Measurements from ENCODE around the gene CFLAR. TPM values are rescaled to one million over a fixed set of nuclear protein-coding genes. Genes with fewer than 3 reads are reported as not detected.

Gene CFLAR
- total RNA-seq, 2 experiments from 2014 or later = 90.4 to 95.0 TPM

DNA sequence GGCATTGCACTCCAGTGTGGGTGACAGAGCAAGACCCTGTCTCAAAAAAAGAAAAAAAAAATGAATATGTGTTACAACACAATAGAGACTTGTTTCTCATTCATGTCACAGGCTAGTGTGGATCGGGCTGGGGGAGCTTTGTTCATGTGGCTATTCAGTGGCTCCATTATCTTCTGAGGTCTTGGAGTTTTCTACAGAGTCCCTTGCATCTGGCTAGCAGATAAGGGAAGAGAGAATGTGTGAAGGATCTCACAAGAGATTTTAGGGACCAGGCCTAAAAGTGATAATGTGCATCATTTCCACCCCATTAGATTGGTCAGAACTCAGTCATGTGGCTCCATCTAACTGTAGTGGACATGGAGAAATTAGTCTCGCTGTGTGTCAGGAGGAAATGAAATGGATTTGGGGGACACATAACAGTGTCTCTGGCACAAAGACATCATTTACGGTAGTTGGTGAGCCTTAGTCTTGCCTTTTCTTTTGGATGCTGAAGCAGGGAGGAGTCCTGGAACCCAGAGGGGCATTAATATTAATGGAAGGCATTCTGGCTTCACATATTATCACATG, 34.6 kb downstream of the CFLAR start:
- no peak for ATAC-seq
- CTCF ChIA-PET = interaction anchor here (1.0 to 1.7 kb wide), 4 partner anchors 24 to 81 kb away, joined by 3 to 7 read pairs (median 5); no protein-coding TSS in a partner anchor
- Mint-ChIP-seq H3K4me1 (ENCODE audit: low read depth) (peaks cover 20% of the 10 kb centered on the region), H3K36me3 (ENCODE audit: low read depth) (peaks cover 62% of the 10 kb centered on the region), H3K4me3 (no peak overlapping the region), H3K27ac (peak overlapping the region; percentile 40), H3K27me3 (ENCODE audit: low read depth) (no peaks in the 10 kb centered on the region), H3K9me3 (ENCODE audit: insufficient read depth) (no peaks in the 10 kb centered on the region)
- DNase-seq = no peak
- POLR2A ChIA-PET = interaction anchor here (1.2 kb wide), 1 partner anchor 33 kb away, joined by 5 read pairs; no protein-coding TSS in a partner anchor

DNA sequence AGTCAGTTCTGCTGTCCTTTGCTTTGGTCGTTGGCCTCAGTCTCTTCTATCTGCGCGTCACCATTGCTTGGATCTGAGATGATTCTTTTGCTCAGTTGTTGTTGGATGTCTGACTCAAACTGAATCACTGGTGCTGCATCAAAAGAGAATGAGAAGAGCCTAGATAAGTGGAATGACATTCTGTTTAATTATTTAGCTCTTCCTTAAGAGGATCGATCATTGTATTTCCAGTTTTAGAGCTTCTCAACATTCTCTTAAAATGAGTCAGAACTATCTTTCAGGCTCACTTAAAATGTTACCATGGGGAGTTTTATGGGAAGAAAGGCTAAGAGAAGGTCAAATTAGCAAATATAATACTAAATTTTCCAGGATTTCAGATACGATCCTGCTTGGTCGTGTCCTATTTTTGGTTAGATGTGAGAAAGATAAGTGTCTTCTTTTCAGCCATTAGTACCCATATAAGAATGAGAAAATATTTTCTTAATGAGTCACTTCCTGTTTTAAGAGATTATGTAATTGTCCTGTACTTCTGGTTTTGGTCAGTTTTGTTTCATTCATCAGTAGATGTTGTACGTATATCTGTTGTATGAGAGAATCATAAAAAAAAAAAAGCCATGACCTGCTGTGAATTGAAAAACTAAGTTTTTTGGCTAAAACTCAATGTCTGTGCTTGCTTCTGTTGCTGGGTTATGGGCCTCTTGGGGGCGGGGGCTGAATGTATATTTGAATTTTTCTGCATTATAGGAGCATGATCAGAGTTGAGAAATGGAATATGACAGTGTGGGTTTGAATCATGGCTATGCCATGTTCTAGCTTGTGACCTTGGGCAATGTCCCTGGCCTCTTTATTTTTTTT, 35.4 kb downstream of the CFLAR start:
- Mint-ChIP-seq H3K4me1 (ENCODE audit: low read depth) (peaks cover 20% of the 10 kb centered on the region), H3K4me3 (no peak overlapping the region)
- POLR2A ChIA-PET = interaction anchor here (1.2 kb wide), 1 partner anchor 34 kb away, joined by 5 read pairs; no protein-coding TSS in a partner anchor

DNA sequence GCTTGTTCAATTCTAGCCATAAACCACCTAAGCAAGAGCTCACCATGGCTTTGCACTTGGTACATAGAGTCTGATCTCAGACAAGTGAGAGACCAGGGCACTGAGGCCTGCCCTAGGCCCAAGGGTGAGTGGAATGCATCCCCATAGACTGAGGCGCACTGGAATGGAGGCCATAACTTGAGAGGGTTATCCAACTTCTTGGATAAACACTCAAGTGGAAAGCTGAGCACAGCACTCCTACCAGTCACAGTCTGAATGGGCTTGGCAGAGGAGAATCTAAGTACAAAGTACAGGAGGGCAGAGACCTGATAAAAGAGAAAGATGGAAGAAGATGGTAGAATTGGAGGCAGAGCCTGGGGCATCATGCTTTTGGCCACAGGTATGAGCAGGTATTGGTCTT, 36.6 kb downstream of the CFLAR start:
- ATAC-seq (no peak), DNase-seq (no peak)
- peaks cover 59% of the 10 kb centered on the region for H3K36me3 Mint-ChIP-seq (ENCODE audit: low read depth)
- ChIA-PET POLR2A (no interaction called here), CTCF (no interaction called here)
- H3K4me1 Mint-ChIP-seq (ENCODE audit: low read depth) = peaks cover 20% of the 10 kb centered on the region
- H3K27ac Mint-ChIP-seq = no peak overlapping the region
- no peaks in the 10 kb centered on the region for H3K27me3 Mint-ChIP-seq (ENCODE audit: low read depth)
- no peak overlapping the region for H3K4me3 Mint-ChIP-seq
- H3K9me3 Mint-ChIP-seq (ENCODE audit: insufficient read depth) = no peaks in the 10 kb centered on the region

More for the DNA sequence above, 35.4 kb downstream of the CFLAR start:
- Mint-ChIP-seq H3K9me3 (ENCODE audit: insufficient read depth) (no peaks in the 10 kb centered on the region), H3K27me3 (ENCODE audit: low read depth) (no peaks in the 10 kb centered on the region), H3K27ac (peak overlapping the region; percentile 43), H3K36me3 (ENCODE audit: low read depth) (peaks cover 67% of the 10 kb centered on the region)
- DNase-seq (no peak), ATAC-seq (no peak)
- CTCF ChIA-PET = interaction anchor here (1.2 to 1.7 kb wide), 2 partner anchors 25 to 82 kb away, joined by 4 to 7 read pairs; no protein-coding TSS in a partner anchor

DNA sequence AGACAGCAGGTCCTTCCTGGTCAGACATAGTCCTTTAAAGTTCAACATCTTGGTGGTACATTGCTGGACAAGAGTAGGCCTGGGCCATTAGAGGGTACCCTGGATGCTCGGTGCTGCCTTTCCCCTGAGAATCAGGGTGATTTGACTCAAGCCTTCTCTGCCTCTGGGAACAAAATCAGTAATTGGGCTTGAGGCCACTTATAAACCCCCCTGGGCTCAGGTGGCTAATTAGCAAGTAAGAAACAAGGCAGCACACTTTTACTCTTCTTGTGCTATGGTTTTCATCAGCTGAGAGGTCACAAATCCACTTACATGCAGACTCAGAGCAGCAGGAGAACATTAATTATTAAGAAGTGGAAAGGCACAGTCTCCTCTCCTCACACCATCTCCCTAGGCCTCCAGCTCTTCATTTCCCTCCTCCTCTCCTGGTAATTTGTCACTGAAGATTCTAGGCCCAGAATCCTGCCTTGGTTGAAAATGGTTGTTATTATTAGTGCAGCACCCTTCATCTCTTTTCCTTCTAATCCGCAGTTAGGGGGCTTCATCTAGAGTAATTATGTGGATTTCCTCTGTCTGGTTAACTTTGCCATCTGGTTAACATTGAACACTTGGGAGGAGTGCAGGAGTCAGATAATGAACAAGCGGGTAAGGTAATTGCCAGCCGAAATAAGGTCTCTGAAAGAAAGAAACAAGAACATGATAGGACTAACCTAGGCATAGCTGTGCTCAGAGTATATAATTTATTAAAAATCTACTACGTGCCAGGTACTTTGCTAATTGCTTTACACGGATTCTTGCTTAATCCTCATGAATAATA, 37.2 kb downstream of the CFLAR start:
- H3K27ac Mint-ChIP-seq = peak overlapping the region; percentile 34
- DNase-seq (no peak), ATAC-seq (no peak)
- H3K4me3 Mint-ChIP-seq = no peak overlapping the region
- no peaks in the 10 kb centered on the region for H3K27me3 Mint-ChIP-seq (ENCODE audit: low read depth)
- peaks cover 26% of the 10 kb centered on the region for H3K4me1 Mint-ChIP-seq (ENCODE audit: low read depth)
- POLR2A ChIA-PET = interaction anchor here (1.1 to 1.3 kb wide), 2 partner anchors 24 to 35 kb away, joined by 3 read pairs; no protein-coding TSS in a partner anchor
- CTCF ChIA-PET = interaction anchor here (1.2 to 2.9 kb wide), 2 partner anchors 27 to 35 kb away, joined by 5 to 16 read pairs; no protein-coding TSS in a partner anchor
- H3K36me3 Mint-ChIP-seq (ENCODE audit: low read depth) = peaks cover 65% of the 10 kb centered on the region
- H3K9me3 Mint-ChIP-seq (ENCODE audit: insufficient read depth) = no peaks in the 10 kb centered on the region

DNA sequence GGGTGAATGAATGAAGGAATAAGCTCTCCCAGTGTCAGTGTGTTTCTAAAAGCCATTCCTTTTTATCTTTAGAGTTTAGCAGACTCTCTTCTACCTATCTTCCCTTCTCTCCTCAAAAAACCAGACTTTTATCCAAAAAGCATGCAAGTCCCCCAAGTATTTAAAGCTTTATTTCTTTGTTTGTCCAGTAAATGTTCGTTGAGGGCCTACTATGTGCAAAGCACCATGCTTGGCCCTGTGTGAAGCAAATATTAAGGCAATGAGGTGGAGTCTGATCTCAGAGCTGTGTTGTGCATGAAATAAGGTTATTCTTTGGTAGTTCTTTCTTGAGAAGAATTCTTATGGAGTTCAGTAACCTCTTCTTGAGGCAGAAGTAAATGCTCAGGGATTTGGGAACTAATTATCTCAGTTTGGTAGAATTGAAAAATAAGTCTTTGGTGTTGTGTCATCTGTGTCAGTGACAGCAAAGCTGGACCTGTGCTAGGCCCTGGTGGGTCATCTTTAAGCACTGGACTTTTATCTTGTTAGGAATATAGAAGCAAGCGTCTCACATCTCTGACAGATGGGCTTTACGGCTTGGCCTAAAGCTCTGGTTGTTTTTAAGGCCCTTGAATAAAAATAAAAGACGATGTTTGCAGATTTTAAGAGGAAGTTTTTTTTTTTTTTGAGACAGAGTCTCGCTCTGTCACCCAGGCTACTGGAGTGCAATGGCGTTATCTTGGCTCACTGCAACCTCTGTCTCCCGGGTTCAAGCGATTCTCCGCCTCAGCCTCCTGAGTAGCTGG, 38.8 kb downstream of the CFLAR start:
- Mint-ChIP-seq H3K4me1 (ENCODE audit: low read depth) (peaks cover 27% of the 10 kb centered on the region), H3K27ac (no peak overlapping the region), H3K27me3 (ENCODE audit: low read depth) (no peaks in the 10 kb centered on the region), H3K36me3 (ENCODE audit: low read depth) (peaks cover 57% of the 10 kb centered on the region), H3K9me3 (ENCODE audit: insufficient read depth) (no peaks in the 10 kb centered on the region), H3K4me3 (no peak overlapping the region)
- DNase-seq (no peak), ATAC-seq (no peak)
- ChIA-PET POLR2A (interaction anchor here (1.1 to 1.3 kb wide), 2 partner anchors 26 to 37 kb away, joined by 3 read pairs; no protein-coding TSS in a partner anchor), CTCF (interaction anchor here (1.2 to 2.9 kb wide), 6 partner anchors 23 to 86 kb away, joined by 3 to 16 read pairs (median 4); no protein-coding TSS in a partner anchor)

DNA sequence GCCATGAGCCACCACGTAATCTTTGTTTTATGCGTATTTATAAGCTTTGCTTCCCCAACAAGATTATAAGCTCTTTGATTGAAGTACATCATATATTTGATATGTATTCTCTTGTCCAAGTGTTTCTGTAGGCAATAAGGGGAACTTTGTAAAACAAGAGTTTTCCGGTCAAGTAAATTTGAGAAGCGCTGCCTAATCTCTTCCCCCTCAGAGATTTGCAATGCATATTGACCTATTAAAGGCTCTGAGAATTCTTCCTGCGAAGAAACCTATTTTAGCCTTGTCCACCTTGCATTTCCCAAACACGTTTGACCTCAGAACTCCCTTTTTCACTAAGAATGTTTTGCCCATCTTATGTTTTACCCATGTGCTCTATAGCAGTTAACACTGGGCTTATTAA, 40.1 kb downstream of the CFLAR start:
- Mint-ChIP-seq H3K4me1 (ENCODE audit: low read depth) (peaks cover 18% of the 10 kb centered on the region), H3K4me3 (no peak overlapping the region), H3K36me3 (ENCODE audit: low read depth) (peaks cover 59% of the 10 kb centered on the region), H3K27ac (no peak overlapping the region), H3K9me3 (ENCODE audit: insufficient read depth) (no peaks in the 10 kb centered on the region), H3K27me3 (ENCODE audit: low read depth) (no peaks in the 10 kb centered on the region)
- ChIA-PET CTCF (interaction anchor here (1.0 to 2.9 kb wide), 2 partner anchors 38 to 250 kb away, joined by 3 to 16 read pairs; no protein-coding TSS in a partner anchor), POLR2A (interaction anchor here (0.6 kb wide), 1 partner anchor 85 kb away, joined by 3 read pairs; the partner anchor contains the start of gene HYCC2)
- DNase-seq (no peak), ATAC-seq (no peak)

DNA sequence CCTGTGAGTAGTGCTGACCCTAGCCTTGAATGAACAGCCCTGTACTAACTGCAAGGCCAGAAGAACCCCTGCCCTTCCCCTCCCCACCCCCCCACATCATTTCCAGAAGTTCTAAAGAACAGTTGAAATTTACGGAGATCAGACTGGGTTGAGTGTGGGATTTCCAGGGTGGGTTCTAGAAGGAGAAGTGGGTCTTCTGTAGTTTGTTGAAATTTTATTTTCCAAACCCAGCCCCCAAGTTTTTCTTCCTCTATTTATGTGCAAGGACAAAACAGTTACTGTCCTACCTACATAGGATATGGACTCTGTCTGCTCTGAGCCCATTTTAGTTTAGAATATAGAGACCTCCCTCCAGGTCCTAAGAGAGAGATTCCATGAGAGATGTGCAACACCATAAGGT, 40.7 kb downstream of the CFLAR start:
- no peak for ATAC-seq
- no peak for DNase-seq
- POLR2A ChIA-PET = interaction anchor here (2.1 to 2.5 kb wide), 2 partner anchors 30 to 39 kb away, joined by 8 to 45 read pairs; partner anchors contain the start of gene CFLAR
- no peaks in the 10 kb centered on the region for H3K9me3 Mint-ChIP-seq (ENCODE audit: insufficient read depth)
- H3K27ac Mint-ChIP-seq = no peak overlapping the region
- peaks cover 54% of the 10 kb centered on the region for H3K36me3 Mint-ChIP-seq (ENCODE audit: low read depth)
- peaks cover 12% of the 10 kb centered on the region for H3K4me1 Mint-ChIP-seq (ENCODE audit: low read depth)
- H3K27me3 Mint-ChIP-seq (ENCODE audit: low read depth) = no peaks in the 10 kb centered on the region
- CTCF ChIA-PET = interaction anchor here (3.0 kb wide), 1 partner anchor 39 kb away, joined by 83 read pairs; the partner anchor contains the start of gene CFLAR
- no peak overlapping the region for H3K4me3 Mint-ChIP-seq

DNA sequence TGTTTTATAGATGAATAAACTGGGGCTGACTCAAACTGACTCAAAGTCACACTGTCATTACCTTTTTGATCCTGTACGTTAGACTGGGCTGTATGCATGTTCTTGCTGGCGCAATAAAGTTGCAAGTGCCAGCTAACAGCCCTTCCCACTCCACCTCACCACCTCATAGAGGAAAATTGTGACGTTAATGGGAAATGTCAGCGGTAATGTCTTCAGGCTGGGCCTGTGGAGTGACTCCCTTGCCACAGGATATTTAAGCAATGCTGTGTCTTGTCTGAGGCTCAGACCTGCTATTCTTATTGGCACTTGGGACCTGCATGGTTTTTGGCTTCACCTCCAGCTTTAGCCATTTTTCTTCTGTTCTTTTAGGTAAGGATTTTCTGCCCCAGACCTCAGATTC, 41.7 kb downstream of the CFLAR start:
- ATAC-seq (no peak), DNase-seq (no peak)
- no peaks in the 10 kb centered on the region for H3K27me3 Mint-ChIP-seq (ENCODE audit: low read depth)
- ChIA-PET CTCF (interaction anchor here (0.8 to 4.1 kb wide), 38 partner anchors 11 to 444 kb away, joined by 3 to 83 read pairs (median 4); partner anchors contain the start of genes CASP10, CFLAR, HYCC2 and ORC2), POLR2A (interaction anchor here (0.6 to 2.5 kb wide), 9 partner anchors 20 to 293 kb away, joined by 3 to 45 read pairs (median 5); partner anchors contain the start of genes CFLAR and CLK1)
- no peak overlapping the region for H3K4me3 Mint-ChIP-seq
- H3K27ac Mint-ChIP-seq = peak overlapping the region; percentile 76
- peaks cover 11% of the 10 kb centered on the region for H3K4me1 Mint-ChIP-seq (ENCODE audit: low read depth)
- H3K36me3 Mint-ChIP-seq (ENCODE audit: low read depth) = peaks cover 56% of the 10 kb centered on the region
- no peaks in the 10 kb centered on the region for H3K9me3 Mint-ChIP-seq (ENCODE audit: insufficient read depth)

DNA sequence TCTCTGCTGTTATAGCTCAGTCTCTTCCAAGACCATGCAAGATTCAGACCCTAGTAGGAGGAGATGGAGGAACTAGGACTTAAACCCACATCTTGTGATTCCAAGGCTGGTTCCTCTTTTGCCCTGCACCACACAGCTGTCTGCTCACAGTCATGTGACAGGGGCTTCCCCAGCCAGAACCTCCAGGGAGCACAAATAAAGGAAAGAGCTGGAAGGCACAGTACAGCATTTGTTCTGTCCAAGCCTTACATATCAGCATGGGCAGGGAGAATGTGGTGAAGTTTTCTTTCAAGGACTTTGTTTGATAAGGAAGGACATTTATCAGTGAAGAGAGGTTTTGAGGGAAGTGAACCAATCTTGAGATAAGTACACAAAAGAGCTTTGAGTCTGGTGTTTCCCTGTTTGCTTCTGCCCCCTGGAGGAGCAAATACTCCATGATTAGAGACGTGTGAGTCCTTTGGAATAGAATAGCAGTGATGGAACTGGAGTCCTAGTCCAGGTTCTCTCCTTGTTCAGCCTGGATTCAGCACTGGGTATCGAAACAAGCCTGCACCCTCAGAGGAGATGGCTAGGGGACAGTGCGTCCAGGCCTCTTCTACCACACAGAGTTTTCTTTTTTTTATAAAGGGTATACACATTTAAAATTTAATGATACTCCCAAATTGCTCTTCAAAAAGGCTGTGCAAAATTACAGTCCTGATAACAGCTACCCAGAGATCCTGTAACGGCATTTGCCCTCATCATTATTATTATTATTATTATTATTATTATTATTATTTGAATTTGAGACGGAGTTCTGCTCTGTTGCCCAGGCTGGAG, 42.4 kb downstream of the CFLAR start:
- H3K27ac Mint-ChIP-seq = peak overlapping the region; percentile 76
- ATAC-seq (peak; percentile 90), DNase-seq (peak; percentile 80)
- ChIA-PET CTCF (interaction anchor here (0.8 to 4.1 kb wide), 40 partner anchors 12 to 445 kb away, joined by 3 to 83 read pairs (median 4); partner anchors contain the start of genes CASP10, CFLAR, HYCC2 and ORC2), POLR2A (interaction anchor here (0.6 to 2.5 kb wide), 9 partner anchors 21 to 294 kb away, joined by 3 to 45 read pairs (median 6); partner anchors contain the start of genes CFLAR and CLK1)
- H3K4me1 Mint-ChIP-seq (ENCODE audit: low read depth) = peaks cover 11% of the 10 kb centered on the region
- no peaks in the 10 kb centered on the region for H3K9me3 Mint-ChIP-seq (ENCODE audit: insufficient read depth)
- H3K36me3 Mint-ChIP-seq (ENCODE audit: low read depth) = peaks cover 58% of the 10 kb centered on the region
- no peaks in the 10 kb centered on the region for H3K27me3 Mint-ChIP-seq (ENCODE audit: low read depth)
- no peak overlapping the region for H3K4me3 Mint-ChIP-seq

DNA sequence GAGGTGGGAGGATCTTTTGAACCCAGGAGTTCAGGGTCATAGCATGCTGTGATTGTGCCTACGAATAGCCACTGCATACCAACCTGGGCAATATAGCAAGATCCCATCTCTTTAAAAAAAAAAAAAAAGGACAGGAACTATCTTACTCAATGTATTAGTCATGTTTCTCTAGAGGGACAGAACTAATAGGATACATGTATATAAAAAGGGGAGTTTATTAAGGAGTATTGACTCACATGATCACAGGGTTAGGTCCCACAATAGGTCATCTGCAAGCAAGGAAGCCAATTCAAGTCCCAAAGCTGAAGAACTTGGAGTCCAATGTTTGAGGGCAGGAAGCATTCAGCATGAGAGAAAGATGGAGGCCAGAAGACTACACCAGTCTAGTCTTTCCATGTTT, 48.2 kb downstream of the CFLAR start:
- Mint-ChIP-seq H3K9me3 (ENCODE audit: insufficient read depth) (no peaks in the 10 kb centered on the region), H3K27ac (no peak overlapping the region), H3K36me3 (ENCODE audit: low read depth) (peaks cover 75% of the 10 kb centered on the region), H3K4me3 (no peak overlapping the region), H3K27me3 (ENCODE audit: low read depth) (no peaks in the 10 kb centered on the region), H3K4me1 (ENCODE audit: low read depth) (no peaks in the 10 kb centered on the region)
- ChIA-PET POLR2A (interaction anchor here (1.1 kb wide), 1 partner anchor 46 kb away, joined by 3 read pairs; no protein-coding TSS in a partner anchor), CTCF (no interaction called here)
- ATAC-seq (no peak), DNase-seq (no peak)
